GM20000 (cell line): ENCODE measurements around the gene ZBTB5.
"Not testable (repeated sequence)": the region's sequence is repeated elsewhere in the genome, so short reads cannot be mapped to it uniquely, and the experiment has no call there.

Experiments
- DNase-seq: peaks from one replicate; pipeline ENCODE4 v3.0.0; 2012; ENCODE audit warnings: low spot score
- TF ChIP-seq, protein P1 (sequence below): IDR thresholded peaks from 2 replicates; pipeline ENCODE4 v1.5.1; 2012; ENCODE audit warnings: mild to moderate bottlenecking, control low read depth; ENCODE audit errors: extremely low read depth, missing control alignments

ZBTB5 gene

DNA sequence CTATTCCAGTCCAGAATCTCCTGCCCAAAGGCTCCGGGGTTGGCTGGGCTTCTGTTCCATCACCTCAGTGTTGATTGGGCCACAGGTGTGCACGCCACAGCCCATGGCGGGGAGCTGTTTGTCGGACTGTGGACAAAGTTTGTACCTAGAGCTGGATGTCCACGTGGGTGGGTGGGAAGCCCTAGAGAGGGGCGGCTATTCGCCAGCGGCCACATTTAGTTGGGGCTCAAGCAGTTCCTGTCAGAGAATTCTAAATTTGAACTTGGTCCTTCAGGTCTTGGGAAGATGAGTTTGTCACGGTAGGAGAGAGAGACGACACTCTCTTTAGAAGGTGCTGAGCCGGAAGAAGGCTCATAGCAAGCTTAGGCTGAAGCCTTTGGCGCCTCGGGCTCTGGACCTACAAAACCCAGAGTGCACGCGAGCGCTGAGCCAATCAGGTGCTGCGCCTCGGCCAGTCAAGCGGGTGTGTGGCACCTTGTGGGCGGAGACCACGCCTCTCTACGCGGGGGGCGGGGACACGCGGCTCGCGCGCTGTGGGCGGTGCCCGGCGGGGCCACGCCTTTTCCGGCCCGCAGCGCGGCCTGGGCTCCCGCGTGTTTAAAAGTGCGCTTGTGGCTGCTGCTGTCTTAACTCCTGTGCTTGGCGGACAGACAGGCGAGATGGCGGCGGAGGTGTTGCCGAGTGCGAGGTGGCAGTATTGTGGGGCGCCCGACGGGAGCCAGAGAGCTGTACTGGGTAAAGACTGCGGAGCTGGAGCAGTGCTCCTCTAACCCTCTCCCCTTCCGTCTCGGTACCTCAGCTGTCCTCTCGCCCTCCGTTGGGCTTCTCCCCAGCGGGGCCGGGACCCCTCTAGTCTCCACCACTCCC, 20.4 kb upstream of the ZBTB5 start, which contains the start of gene POLR1E:
Gene POLR1E (plus strand): TSS at position 560 of the 867 bp plus-strand sequence. CDS start 100 bp downstream, at position 660.
- TF ChIP-seq, protein P1, sequence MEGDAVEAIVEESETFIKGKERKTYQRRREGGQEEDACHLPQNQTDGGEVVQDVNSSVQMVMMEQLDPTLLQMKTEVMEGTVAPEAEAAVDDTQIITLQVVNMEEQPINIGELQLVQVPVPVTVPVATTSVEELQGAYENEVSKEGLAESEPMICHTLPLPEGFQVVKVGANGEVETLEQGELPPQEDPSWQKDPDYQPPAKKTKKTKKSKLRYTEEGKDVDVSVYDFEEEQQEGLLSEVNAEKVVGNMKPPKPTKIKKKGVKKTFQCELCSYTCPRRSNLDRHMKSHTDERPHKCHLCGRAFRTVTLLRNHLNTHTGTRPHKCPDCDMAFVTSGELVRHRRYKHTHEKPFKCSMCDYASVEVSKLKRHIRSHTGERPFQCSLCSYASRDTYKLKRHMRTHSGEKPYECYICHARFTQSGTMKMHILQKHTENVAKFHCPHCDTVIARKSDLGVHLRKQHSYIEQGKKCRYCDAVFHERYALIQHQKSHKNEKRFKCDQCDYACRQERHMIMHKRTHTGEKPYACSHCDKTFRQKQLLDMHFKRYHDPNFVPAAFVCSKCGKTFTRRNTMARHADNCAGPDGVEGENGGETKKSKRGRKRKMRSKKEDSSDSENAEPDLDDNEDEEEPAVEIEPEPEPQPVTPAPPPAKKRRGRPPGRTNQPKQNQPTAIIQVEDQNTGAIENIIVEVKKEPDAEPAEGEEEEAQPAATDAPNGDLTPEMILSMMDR, result no peak
- DNase-seq, result peak; percentile 98

DNA sequence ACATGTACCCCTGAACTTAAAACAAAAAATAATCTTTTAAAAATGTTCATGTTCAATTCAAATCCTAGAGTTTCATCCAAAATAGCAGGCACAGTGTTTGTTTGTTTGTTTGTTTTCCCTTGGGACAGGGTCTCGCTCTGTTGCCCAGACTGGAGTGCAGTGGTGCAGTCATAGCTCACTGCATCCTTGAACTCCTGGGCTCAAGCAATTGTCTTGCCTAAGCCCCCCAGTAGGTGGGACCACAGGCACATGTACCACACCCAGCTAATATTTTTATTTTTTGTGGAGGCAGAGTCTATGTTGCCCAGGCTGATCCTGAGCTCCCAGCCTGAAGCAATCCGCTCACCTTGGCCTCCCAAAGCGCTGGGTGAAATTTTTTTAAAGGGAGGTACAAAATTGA, 15.5 kb upstream of the ZBTB5 start:
- no peak for DNase-seq
- TF ChIP-seq, protein P1, result no peak

DNA sequence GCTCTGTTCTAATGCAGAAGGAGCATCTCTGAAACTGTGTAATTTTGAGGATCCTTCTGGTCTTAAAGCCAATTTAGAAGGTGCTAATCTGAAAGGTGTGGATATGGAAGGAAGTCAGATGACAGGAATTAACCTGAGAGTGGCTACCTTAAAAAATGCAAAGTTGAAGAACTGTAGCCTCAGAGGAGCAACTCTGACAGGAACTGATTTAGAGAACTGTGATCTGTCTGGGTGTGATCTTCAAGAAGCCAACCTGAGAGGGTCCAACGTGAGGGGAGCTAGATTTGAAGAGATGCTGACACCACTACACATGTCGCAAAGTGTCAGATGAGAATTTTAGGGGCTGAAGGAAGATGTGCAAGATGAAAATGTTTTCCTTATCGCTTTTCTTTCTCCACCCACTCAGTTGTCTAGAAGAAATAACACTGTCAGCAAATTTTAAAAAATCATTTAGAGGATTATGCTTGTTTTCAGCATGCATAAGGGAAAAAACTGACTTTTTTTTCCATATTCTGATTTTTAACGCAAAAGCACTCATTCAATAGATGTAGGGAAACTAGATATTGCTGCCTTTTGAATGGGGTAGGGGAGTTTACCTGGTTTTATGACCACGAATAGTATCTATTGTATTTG, 12.9 kb upstream of the ZBTB5 start:
- DNase-seq, result not testable (repeated sequence)

DNA sequence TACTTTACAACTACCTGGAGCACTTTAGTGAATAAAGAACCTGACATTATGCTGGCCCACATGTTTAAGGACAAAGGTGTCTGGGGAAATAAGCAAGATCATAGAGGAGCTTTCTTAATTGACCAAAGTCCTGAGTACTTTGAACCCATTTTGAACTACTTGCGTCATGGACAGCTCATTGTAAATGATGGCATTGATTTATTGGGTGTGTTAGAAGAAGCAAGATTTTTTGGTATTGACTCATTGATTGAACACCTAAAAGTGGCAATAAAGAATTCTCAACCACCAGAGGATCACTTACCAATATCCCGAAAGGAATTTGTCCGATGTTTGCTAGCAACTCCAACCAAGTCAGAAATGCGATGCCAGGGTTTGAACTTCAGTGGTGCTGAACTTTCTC, 12.2 kb upstream of the ZBTB5 start:
- not testable (repeated sequence) for DNase-seq

DNA sequence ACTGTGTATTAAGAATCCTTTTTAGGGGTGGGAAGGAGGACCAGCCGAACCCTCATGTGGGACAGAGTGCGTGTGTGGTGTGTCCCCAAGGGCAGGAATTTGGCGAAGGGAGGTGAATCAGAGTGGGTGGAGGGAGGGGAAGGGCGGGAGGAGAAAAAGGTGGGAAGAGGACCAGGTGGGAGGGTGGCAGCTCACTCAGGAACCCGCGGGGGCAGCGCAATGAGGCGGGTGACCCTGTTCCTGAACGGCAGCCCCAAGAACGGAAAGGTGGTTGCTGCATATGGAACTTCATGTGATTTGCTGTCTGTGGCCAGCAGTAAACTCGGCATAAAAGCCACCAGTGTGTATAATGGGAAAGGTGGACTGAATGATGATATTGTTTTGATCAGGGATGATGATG, 11.7 kb upstream of the ZBTB5 start:
- TF ChIP-seq, protein P1, result no peak
- no peak for DNase-seq

DNA sequence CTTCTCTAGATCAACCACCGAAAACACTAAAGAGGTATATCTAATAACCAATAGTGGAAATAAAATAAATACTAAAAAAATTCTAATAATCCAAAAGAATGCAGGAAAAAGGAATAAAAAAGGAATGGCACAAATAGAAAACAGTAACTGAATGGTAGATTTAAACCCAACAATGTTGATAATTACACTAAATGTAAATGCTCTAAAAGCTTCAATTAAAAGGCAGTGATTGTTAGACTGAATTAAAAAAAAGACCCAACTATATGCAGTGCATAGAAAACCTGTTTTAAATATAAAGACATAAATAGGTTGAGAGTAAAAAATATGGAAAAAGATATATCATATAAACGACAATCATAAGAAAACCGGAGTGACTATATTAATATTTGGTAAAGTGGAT, 9.2 kb upstream of the ZBTB5 start:
- TF ChIP-seq, protein P1, result no peak
- DNase-seq, result no peak

DNA sequence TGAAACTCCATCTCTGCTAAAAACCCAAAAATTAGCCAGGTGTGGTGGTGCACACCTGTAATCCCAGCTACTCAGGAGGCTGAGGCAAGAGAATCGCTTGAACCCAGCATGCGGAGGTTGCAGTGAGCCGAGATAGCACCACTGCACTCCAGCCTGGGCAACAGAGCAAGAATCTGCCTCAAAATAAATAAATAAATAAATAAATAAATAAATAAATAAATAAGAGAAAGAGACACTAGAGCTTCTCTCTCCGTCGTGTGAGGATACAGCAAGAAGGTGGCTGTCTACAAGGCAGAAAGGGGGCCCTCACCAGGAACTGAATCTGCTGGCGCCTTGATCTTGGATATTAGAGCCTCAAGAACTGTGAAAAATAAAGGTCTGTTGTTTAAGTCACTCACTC, 8.7 kb upstream of the ZBTB5 start:
- not testable (repeated sequence) for DNase-seq

DNA sequence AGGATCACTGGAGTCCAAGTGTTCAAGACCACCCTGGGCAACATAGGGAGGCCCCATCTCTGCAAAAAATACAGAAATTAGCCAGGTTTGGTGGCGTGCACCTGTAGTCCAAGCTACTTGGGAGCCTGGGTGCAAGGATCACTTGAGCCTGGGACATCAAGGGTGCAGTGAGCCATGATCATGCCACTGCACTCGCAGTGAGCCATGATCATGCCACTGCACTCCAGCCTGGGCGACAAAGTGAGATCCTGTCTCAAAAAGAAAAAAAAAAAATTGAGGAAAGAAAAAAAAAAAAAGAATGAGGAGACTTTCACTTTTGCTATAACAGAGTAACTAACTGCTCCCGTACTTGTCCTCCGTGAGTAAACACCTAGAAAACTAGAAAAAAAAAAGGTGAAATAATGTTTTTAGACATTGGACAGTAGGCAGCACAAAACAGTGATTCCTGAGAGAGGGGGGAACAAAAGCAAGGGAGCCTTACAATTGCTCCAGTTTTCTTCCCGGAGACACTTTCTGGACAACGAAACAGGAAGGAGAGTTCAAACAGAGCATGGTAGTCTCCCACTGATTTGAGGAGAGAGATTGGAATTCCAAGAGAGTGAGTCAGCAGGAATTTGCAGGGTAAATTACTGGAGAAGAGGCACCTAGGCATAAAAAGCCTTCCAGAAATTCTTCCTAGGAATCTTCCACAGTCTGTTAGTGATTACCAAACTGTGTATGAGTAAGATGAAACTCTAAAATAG, 6.9 kb upstream of the ZBTB5 start:
- TF ChIP-seq, protein P1, result no peak
- no peak for DNase-seq
